SK-N-SH (cell line): ENCODE measurements around the gene LAMP5.

ENCODE experiments used
- EZH2phosphoT487 ChIP-seq: fragments of 200-600 bp; sonication (generic); IDR thresholded peaks from 2 replicates; pipeline ENCODE4 v1.6.1; 2017; ENCODE audit warnings: low read depth, mixed run types, mild to moderate bottlenecking, antibody characterized with exemption, moderate library complexity, borderline replicate concordance
- RCOR1 ChIP-seq: fragments of 150-350 bp; IDR thresholded peaks from 2 replicates; pipeline ENCODE4 v1.6.1; 2017; ENCODE audit warnings: antibody characterized with exemption, low read length
- TAF1 ChIP-seq: IDR thresholded peaks from 2 replicates; pipeline ENCODE4 v1.6.1; 2012; ENCODE audit warnings: low read depth, mild to moderate bottlenecking, low read length, moderate library complexity, borderline replicate concordance
- TF ChIP-seq, protein P1 (sequence below): fragments of 200-600 bp; sonication (generic); IDR thresholded peaks from 2 replicates; pipeline ENCODE4 v1.6.1; 2017; ENCODE audit warnings: antibody characterized with exemption, mild to moderate bottlenecking, moderate library complexity
- TF ChIP-seq, protein P2 (sequence below): IDR thresholded peaks from 2 replicates; pipeline ENCODE4 v1.6.1; 2012; ENCODE audit warnings: mild to moderate bottlenecking, low read depth, low read length, moderate library complexity
- TF ChIP-seq, protein P3 (sequence below): IDR thresholded peaks from 2 replicates; pipeline ENCODE4 v1.4.0; 2012; ENCODE audit warnings: low read depth

DNA sequence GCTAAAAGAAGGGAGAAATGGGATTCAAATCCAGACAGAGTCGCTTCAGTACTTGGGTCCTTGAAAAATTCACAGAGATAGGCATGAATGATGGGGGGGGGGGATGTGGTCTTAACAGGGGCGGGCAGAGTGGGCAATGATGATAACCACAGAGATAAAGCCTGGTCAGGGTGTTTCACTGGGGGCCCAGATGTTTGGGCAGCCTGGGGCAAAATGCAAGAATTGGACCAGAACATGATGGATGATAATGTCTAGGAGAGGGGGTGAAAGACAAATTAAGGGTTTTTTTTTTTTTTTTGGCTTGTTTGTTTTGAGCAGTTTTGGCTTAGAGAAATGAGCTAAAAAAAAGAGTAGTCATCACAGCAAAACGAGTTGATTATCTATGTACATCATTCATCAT lies 57.4 kb downstream of the LAMP5 start:
- TF ChIP-seq, protein P1, sequence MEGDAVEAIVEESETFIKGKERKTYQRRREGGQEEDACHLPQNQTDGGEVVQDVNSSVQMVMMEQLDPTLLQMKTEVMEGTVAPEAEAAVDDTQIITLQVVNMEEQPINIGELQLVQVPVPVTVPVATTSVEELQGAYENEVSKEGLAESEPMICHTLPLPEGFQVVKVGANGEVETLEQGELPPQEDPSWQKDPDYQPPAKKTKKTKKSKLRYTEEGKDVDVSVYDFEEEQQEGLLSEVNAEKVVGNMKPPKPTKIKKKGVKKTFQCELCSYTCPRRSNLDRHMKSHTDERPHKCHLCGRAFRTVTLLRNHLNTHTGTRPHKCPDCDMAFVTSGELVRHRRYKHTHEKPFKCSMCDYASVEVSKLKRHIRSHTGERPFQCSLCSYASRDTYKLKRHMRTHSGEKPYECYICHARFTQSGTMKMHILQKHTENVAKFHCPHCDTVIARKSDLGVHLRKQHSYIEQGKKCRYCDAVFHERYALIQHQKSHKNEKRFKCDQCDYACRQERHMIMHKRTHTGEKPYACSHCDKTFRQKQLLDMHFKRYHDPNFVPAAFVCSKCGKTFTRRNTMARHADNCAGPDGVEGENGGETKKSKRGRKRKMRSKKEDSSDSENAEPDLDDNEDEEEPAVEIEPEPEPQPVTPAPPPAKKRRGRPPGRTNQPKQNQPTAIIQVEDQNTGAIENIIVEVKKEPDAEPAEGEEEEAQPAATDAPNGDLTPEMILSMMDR, result no peak
- TF ChIP-seq EZH2phosphoT487, result no peak
- TF ChIP-seq RCOR1, result no peak
- TF ChIP-seq, protein P2, sequence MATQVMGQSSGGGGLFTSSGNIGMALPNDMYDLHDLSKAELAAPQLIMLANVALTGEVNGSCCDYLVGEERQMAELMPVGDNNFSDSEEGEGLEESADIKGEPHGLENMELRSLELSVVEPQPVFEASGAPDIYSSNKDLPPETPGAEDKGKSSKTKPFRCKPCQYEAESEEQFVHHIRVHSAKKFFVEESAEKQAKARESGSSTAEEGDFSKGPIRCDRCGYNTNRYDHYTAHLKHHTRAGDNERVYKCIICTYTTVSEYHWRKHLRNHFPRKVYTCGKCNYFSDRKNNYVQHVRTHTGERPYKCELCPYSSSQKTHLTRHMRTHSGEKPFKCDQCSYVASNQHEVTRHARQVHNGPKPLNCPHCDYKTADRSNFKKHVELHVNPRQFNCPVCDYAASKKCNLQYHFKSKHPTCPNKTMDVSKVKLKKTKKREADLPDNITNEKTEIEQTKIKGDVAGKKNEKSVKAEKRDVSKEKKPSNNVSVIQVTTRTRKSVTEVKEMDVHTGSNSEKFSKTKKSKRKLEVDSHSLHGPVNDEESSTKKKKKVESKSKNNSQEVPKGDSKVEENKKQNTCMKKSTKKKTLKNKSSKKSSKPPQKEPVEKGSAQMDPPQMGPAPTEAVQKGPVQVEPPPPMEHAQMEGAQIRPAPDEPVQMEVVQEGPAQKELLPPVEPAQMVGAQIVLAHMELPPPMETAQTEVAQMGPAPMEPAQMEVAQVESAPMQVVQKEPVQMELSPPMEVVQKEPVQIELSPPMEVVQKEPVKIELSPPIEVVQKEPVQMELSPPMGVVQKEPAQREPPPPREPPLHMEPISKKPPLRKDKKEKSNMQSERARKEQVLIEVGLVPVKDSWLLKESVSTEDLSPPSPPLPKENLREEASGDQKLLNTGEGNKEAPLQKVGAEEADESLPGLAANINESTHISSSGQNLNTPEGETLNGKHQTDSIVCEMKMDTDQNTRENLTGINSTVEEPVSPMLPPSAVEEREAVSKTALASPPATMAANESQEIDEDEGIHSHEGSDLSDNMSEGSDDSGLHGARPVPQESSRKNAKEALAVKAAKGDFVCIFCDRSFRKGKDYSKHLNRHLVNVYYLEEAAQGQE, result no peak
- TF ChIP-seq, protein P3, sequence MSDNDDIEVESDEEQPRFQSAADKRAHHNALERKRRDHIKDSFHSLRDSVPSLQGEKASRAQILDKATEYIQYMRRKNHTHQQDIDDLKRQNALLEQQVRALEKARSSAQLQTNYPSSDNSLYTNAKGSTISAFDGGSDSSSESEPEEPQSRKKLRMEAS, result no peak
- no peak for TF ChIP-seq TAF1
